Glutamatergic neuron (in vitro differentiated cells): Measurements from ENCODE around the gene TDO2. TPM values are rescaled to one million over a fixed set of nuclear protein-coding genes. Genes with fewer than 3 reads are reported as not detected.

Experiments used
- DNase-seq: peaks from one replicate; pipeline ENCODE4 v3.0.0; 2022
- H3K27ac Mint-ChIP-seq: one replicate; pipeline ENCODE4 v1.8.0; 2020; ENCODE audit warnings: mild to moderate bottlenecking, mixed read lengths, inconsistent platforms; ENCODE audit not compliant: unreplicated experiment
- H3K27me3 Mint-ChIP-seq: one replicate; pipeline ENCODE4 v1.8.0; 2020; ENCODE audit warnings: mild to moderate bottlenecking, moderate library complexity, mixed read lengths, inconsistent platforms; ENCODE audit not compliant: unreplicated experiment
- H3K36me3 Mint-ChIP-seq: one replicate; pipeline ENCODE4 v1.8.0; 2020; ENCODE audit warnings: mild to moderate bottlenecking, mixed read lengths, inconsistent platforms; ENCODE audit not compliant: unreplicated experiment
- H3K4me1 Mint-ChIP-seq: one replicate; pipeline ENCODE4 v1.8.0; 2020; ENCODE audit warnings: mild to moderate bottlenecking, low read depth, mixed read lengths, inconsistent platforms; ENCODE audit not compliant: unreplicated experiment
- H3K4me3 Mint-ChIP-seq: one replicate; pipeline ENCODE4 v1.8.0; 2020; ENCODE audit warnings: mild to moderate bottlenecking, mixed read lengths, inconsistent platforms; ENCODE audit not compliant: unreplicated experiment
- H3K9me3 Mint-ChIP-seq: one replicate; pipeline ENCODE4 v1.8.0; 2020; ENCODE audit warnings: mild to moderate bottlenecking, moderate library complexity, mixed read lengths, inconsistent platforms; ENCODE audit not compliant: unreplicated experiment
- CTCF ChIP-seq: fragments of 200-600 bp; sonication (generic); IDR thresholded peaks from one replicate; pipeline ENCODE4 v1.5.0; 2021; ENCODE audit not compliant: partially characterized antibody, unreplicated experiment
- total RNA-seq: library from RNA; stranded (reverse); fragmentation: NEBNext Ultra II Directional; extraction: Animal tissue kit (Norgen Biotek cat#: 25700); gene quantifications from one replicate; pipeline ENCODE4 v1.2.1, GENCODE V29; 2021; ENCODE audit not compliant: unreplicated experiment

The TDO2 gene
- total RNA-seq, 1 donor from 2014 or later: 0.32 TPM

- no peaks in the 10 kb centered on the region for H3K9me3 Mint-ChIP-seq
- H3K36me3 Mint-ChIP-seq: no peaks in the 10 kb centered on the region
- no peak overlapping the region for H3K4me3 Mint-ChIP-seq
- H3K27me3 Mint-ChIP-seq: no peaks in the 10 kb centered on the region
- H3K4me1 Mint-ChIP-seq: peaks cover 14% of the 10 kb centered on the region
- no peak for DNase-seq
- H3K27ac Mint-ChIP-seq: no peak overlapping the region
- TF ChIP-seq CTCF: no peak
These were observed 835 bp downstream of the TDO2 start for GRCh38 chr4:155904331-155904730.

DNA sequence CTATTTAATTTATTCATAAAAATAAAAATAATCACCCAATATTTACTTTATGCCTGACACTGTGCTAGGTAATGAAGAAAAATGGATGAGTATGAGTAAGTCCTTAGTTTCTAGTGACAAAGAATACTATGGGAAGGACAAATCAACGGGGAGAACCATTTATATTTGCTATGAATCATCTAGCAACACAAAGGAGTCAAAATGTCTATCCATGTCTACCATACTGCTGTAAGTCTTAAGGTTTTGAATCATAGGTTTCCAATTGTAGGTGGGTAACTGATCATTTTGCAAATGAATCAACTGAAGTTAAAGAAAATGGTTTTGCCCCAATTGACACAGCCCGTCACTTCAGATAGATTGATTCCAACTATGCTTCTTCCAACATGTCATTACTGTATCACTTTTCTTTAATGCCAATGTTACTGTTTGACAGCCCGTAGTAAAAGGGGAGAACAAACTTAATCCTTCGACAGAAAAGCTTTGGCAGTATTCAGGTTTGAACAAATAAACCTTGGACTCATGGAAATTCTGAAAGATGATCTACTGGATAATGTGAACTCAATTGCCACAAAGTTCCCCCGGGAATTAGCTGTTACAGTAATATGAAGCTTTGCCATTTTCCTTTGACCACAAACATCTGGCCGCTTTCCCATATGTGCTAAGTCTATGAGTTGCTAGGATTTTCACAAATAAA is 3.2 kb downstream of the TDO2 start:
- no peak for TF ChIP-seq CTCF
- H3K27ac Mint-ChIP-seq: peak overlapping the region; percentile 53
- no peaks in the 10 kb centered on the region for H3K36me3 Mint-ChIP-seq
- peak overlapping the region; percentile 49 for H3K4me3 Mint-ChIP-seq
- peaks cover 14% of the 10 kb centered on the region for H3K4me1 Mint-ChIP-seq
- no peaks in the 10 kb centered on the region for H3K27me3 Mint-ChIP-seq
- H3K9me3 Mint-ChIP-seq: no peaks in the 10 kb centered on the region
- no peak for DNase-seq

DNA sequence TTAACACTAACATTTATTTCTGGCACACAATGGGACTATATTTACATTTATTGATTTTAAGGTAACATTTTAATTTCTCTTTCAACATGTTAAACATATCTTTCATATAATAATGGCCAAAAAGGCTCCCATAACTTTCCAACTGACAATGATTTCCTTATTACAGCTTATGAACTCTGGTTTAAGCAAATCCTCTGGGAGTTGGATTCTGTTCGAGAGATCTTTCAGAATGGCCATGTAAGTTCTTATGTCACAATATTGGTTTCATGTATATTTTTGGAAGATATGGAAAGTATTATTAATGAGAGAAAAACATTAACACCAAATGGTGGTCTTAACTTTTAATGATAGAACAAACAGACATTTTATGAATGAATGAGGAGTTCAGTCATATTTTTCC is 4.1 kb downstream of the TDO2 start:
- TF ChIP-seq CTCF: no peak
- Mint-ChIP-seq H3K36me3 (no peaks in the 10 kb centered on the region), H3K27ac (peak overlapping the region; percentile 53), H3K27me3 (no peaks in the 10 kb centered on the region), H3K4me1 (peaks cover 14% of the 10 kb centered on the region), H3K9me3 (no peaks in the 10 kb centered on the region), H3K4me3 (no peak overlapping the region)
- no peak for DNase-seq

DNA sequence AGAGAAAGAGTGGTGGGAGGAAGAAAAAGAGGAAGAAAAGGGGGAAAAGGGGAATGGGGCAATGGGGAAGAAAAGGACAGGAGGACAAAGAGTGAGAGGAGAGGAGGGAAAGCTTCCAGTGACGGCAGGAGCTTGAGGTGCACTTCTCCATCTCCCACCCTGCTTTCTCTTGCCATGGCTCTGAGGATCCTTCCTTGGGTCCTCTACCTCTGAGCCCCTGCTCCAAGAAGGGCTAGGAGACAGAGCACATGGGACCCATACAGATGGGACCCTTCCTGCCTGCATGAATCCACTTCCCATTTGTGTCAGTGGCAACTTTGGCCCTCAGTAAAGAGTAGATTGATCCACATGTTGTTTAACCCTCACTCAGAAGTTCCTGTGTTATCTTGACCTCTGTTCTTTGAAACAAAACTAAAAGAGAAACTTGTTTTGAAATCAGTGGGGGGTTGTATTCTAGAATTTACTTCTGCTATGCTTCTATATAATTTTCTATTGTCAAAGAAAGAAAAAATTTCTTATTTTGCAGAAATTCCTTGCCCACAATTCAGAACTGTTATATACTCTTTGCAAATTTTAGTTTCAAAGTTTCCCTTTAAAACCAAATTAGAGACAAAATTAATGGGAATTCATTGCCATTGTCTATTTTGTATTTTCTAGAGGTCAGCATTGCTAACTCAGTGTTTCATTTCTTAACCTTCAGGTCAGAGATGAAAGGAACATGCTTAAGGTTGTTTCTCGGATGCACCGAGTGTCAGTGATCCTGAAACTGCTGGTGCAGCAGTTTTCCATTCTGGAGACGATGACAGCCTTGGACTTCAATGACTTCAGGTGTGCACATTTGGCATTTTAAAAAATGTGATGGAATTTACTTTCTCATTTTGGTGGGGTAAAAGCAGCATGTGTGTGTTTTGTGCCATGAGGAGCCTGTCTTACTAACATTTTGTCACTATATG is 5.0 kb downstream of the TDO2 start:
- no peak for TF ChIP-seq CTCF
- Mint-ChIP-seq H3K36me3 (no peaks in the 10 kb centered on the region), H3K4me3 (no peak overlapping the region)

More for the DNA sequence above, 5.0 kb downstream of the TDO2 start:
- Mint-ChIP-seq H3K27ac (no peak overlapping the region), H3K9me3 (no peaks in the 10 kb centered on the region), H3K4me1 (peaks cover 14% of the 10 kb centered on the region), H3K27me3 (no peaks in the 10 kb centered on the region)
- no peak for DNase-seq
